ES-I3 (cell line): Measurements from ENCODE around the gene CDH23.

Experiments used
- H3K36me3 ChIP-seq: 2 replicates; pipeline ENCODE4 v1.6.1; 2013; ENCODE audit warnings: mild to moderate bottlenecking, low read length, control low read depth, moderate library complexity; ENCODE audit not compliant: insufficient read depth
- H3K4me1 ChIP-seq: 2 replicates; pipeline ENCODE4 v1.6.1; 2013; ENCODE audit warnings: mild to moderate bottlenecking, control low read depth, low read length; ENCODE audit not compliant: insufficient read depth
- H3K9ac ChIP-seq: 2 replicates; pipeline ENCODE4 v1.6.1; 2013; ENCODE audit warnings: low read depth, mild to moderate bottlenecking, low read length, moderate library complexity
- H3K9me3 ChIP-seq: 2 replicates; pipeline ENCODE4 v1.6.1; 2013; ENCODE audit warnings: mild to moderate bottlenecking, low read length, moderate library complexity; ENCODE audit not compliant: control insufficient read depth, insufficient read depth

The CDH23 gene

DNA sequence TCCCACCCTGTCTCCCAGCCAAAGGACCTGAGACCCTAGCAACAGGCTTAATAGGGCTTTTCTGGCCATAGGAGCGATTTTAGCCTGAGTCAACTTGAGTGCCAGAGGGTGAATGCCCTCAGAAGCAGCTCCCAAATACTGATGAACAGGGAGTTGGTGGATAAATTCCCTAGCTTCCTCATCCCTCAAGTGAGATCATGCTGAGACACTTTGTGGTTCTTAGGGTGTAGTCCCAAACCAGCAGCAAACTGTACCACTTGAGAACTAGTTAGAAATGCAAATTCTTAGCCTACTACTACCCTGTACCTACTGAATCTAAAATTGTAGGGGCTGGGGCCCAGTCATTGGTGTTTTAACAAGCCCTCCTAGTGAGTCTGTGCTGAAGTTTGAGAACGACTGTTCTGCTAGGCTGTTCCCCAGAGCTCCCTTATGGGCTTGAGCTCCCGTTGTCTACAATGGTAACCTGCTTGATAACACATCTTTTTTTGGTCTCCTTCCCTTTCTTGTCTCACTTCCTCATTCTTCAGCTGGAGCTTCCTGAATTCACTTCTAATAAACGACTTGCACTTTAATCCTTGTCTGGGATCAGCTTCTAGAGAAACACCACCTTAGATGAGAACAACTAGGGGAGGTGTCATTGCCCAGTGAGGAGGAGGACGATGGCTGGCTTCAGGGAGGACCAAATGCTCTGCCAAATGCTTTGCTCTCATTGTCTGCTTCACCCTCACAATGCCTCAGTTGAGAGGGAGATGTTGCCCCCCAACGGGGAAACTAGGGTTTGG, 18.2 kb upstream of the CDH23 start:
- Histone ChIP-seq H3K9ac (no peak overlapping the region), H3K4me1 (no peaks in the 10 kb centered on the region; the same call in 1 of the 2 replicates), H3K9me3 (no peaks in the 10 kb centered on the region), H3K36me3 (no peaks in the 10 kb centered on the region)

GRCh38 chr10:71379118-71379766, 17.5 kb upstream of the CDH23 start:
- Histone ChIP-seq H3K4me1 (no peaks in the 10 kb centered on the region; the same call in 1 of the 2 replicates), H3K36me3 (no peaks in the 10 kb centered on the region), H3K9me3 (no peaks in the 10 kb centered on the region), H3K9ac (no peak overlapping the region)

DNA sequence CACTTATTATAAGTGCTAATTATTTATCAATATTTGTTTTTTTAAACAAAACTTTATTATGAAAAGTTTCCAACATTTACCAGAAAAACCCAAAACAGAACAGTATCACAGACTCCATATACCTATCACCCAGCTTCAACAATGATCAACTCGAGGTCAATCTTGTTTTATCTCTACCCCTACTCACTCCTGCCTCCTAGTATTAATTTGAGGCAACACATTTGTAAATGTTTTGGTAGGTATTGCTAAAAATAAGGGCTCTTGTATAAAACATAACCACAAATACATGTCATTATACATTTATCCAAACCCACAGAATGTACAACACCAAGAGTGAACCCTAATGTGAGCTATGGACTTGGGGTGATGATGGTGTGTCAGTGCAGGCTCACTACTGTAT, 15.9 kb upstream of the CDH23 start:
- H3K4me1 ChIP-seq, result no peaks in the 10 kb centered on the region; the same call in 1 of the 2 replicates
- no peak overlapping the region for H3K9ac ChIP-seq
- H3K9me3 ChIP-seq, result no peaks in the 10 kb centered on the region
- no peaks in the 10 kb centered on the region for H3K36me3 ChIP-seq

DNA sequence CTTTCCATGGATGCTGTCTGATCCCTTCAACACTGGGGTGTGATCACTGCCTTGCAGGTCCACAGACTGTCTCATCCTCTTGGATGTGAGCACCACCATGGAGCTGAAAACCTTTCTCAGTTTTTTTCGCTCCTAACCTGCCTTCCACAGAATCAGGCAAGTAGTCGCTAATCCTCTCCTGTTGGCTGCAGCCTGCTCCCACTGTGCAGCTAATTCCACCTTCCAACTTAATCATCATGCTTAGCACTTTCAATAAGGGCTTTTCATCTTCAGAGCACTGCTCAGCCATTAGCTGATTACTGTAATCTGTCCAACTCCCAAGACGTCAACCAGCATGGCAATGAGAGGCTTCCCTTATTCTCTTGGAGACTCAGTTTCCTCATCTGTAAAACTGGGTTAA, 15.1 kb upstream of the CDH23 start:
- Histone ChIP-seq H3K4me1 (no peaks in the 10 kb centered on the region; the same call in 1 of the 2 replicates), H3K9ac (no peak overlapping the region), H3K36me3 (no peaks in the 10 kb centered on the region)

DNA sequence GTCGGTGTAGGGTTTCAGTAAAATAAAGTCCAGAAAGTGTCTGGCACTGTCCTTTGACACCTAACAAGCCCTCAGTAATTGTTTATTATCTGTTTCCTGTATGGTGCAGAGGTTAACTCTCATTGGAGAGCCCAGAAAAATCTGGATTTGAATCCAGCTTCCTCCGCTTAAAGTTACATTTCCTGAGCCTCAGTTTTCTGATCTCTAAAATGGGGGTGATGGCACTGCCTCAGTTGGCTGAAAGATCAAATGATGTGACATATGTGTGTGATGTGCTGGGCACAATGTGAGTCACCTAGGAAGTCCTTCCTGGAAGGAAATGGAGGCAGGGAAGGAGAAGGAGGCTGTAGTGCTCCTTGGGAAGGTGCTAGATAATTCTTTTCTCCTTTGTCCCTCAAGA, 14.7 kb upstream of the CDH23 start:
- H3K4me1 ChIP-seq, result no peaks in the 10 kb centered on the region; the same call in 1 of the 2 replicates
- H3K9me3 ChIP-seq, result no peaks in the 10 kb centered on the region
- no peak overlapping the region for H3K9ac ChIP-seq
- no peaks in the 10 kb centered on the region for H3K36me3 ChIP-seq

More for the DNA sequence above, 15.1 kb upstream of the CDH23 start:
- no peaks in the 10 kb centered on the region for H3K9me3 ChIP-seq

DNA sequence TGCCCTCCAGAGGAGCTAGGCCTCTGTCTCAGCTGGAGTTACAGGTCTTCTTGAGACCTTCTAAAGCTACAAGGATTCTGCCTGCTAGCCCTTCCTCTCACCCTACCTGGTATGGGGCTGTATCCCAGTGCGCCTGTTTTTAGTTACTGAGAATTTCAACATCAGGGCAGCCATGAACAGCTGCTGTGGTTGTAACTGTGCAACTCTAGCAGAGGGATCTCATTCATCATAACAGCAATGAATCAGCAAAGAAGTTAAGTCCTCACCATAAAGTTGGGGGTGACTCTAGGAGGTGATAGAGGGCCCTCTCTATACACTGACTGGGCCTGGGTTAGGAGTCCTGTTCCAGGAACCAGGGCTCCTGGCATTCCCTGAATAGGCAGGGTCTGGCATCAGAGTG, 14.0 kb upstream of the CDH23 start:
- H3K4me1 ChIP-seq, result no peaks in the 10 kb centered on the region; the same call in 1 of the 2 replicates
- H3K9me3 ChIP-seq, result no peaks in the 10 kb centered on the region
- no peak overlapping the region for H3K9ac ChIP-seq
- no peaks in the 10 kb centered on the region for H3K36me3 ChIP-seq

DNA sequence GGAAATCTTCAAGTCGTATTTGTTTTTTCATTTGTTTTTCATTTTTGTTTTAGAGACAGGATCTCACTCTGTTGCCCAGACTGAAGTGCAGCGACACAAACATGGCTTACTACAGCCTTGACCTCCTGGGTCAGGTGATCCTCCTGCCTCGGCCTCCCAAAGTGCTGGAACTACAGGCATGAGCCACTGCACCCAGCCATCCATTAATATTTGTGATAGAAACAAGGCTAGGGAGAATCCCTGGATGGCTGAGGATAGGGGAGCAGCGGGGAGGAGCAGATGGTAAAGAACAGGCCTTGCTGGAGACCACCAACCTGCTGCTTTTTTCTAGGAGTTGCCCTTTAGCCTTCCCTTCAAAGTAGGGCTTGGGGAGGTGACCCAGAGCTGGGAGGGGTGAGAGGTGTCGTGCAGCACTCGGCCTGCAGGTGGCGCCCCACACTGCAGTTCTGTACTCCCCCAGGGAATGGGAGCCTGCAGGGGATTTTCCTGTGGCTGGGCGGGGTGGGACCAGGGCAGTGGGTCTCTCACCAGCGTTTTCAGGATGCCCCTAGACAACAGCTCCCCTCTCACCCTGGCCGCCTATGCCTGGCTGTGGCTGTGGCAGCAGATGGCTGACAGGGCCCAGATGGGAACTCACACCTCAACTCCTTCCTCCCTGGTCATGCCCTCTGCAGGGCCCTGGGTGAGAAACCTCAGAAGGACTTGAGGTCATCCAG, 12.6 kb upstream of the CDH23 start:
- H3K9ac ChIP-seq, result no peak overlapping the region
- H3K9me3 ChIP-seq, result no peaks in the 10 kb centered on the region
- H3K4me1 ChIP-seq, result no peaks in the 10 kb centered on the region
- no peaks in the 10 kb centered on the region for H3K36me3 ChIP-seq

DNA sequence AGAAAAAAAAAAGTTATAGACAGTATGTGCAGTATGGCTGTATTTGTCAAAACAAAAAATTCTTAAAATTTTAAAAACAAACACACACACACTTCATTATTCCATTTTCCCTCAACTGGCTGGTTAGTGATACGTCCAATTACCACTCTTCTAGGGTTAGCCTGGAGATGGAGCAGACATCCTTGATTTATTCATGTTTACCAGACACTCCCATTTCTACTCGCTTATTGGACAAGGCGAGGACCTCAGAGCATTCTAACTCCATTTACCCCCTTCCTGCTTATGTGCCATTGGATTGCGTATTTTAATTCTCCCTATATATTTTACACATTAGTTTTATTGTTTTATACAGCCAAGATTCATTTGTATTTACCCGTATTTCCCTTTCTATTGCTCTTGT, 8.5 kb upstream of the CDH23 start:
- H3K9me3 ChIP-seq, result no peaks in the 10 kb centered on the region
- peaks cover 8% of the 10 kb centered on the region for H3K4me1 ChIP-seq
- H3K36me3 ChIP-seq, result no peaks in the 10 kb centered on the region
- H3K9ac ChIP-seq, result no peak overlapping the region

DNA sequence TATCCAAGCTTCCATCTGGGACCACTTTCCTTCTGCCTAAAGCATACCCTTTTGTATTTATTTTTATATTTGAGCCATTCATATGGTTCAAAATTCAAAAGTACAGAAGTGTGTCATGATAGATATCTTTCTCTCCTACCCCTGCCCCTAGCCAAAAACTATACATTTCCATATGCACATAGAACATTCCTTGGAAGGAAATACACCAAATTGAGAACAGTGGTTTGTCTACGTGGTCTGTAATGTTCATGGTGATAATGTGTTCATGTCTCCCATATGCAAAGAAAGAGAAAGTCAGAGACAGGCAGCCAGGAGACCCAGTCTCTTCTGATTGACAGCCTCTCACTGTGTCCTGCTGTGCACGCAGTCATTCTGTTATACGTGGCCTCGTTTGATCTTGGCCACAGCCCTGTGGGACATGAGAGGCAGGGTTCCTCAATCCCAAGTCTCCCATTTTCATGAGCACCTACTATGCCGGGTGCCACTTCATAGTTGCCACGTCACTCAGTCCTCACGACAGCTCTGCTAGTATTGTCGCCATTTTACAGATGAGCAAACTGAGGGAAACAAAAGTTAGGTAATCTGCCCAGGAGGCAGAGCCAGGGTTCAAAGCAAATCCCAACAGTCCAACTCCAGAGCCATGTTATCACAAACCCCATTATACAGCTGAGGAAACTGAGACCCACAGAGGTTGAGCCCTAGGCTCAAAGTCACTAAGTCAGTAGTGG, 8.0 kb upstream of the CDH23 start:
- H3K36me3 ChIP-seq, result no peaks in the 10 kb centered on the region
- H3K9ac ChIP-seq, result no peak overlapping the region
- H3K4me1 ChIP-seq, result peaks cover 8% of the 10 kb centered on the region
- no peaks in the 10 kb centered on the region for H3K9me3 ChIP-seq

DNA sequence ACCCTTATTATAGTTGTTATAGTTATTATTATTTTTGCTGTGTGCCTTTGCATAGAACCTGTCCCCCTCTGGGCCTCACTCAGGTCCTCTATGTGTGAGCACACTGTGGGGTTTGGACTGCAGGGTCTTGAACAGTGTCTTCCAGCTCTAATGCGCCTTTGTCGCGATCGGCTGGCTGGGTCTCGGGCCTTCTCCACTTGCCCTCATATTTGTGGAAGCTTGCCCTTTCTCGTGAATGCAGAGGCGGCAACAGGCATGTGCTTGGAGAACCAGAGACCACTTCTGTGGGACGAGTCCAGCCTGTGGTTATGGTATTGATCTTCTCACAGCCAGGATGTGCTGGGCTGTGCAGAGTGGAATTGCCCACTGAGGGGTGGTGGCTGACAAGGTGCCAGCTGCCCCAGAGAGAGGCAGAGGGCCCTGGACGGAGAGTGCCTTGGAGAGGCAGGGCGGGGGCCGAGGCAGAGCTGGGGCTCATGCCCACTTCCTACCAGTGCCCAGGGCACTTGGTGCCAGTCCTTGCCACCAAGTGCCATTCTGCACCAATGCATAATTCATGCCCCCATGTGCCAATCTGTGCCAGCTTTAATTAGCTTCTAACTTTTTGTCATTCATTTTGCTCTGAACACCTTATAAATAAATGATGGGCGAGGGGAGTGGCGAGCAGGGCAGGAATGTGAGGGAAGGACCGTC, 6.8 kb upstream of the CDH23 start:
- H3K9ac ChIP-seq, result no peak overlapping the region
- peaks cover 8% of the 10 kb centered on the region for H3K4me1 ChIP-seq

DNA sequence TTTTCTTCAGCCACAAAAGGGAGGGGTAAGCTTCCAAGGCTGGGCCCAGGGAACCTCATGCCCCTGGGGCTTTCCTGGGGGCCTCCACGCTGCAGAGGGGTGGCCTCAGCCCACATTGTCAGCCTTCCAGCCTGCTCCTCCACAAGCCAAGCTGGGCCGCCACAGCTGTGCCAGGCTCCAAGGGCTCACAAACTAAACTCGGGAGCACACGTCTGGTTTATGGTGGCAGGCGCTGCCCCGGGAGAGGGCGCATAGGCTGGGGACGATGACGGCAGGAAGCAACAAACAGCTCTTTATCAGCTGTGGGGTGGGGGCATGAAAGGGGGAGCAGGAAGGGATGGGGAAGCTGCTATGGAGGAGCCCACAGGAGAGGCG, 6.3 kb upstream of the CDH23 start:
- Histone ChIP-seq H3K36me3 (no peaks in the 10 kb centered on the region), H3K4me1 (peaks cover 8% of the 10 kb centered on the region), H3K9ac (no peak overlapping the region), H3K9me3 (no peaks in the 10 kb centered on the region)

More for the DNA sequence above, 6.8 kb upstream of the CDH23 start:
- Histone ChIP-seq H3K36me3 (no peaks in the 10 kb centered on the region), H3K9me3 (no peaks in the 10 kb centered on the region)

- Histone ChIP-seq H3K9ac (no peak overlapping the region), H3K36me3 (no peaks in the 10 kb centered on the region), H3K9me3 (no peaks in the 10 kb centered on the region), H3K4me1 (peaks cover 8% of the 10 kb centered on the region)
Observed at GRCh38 chr10:71390921-71391690, 5.6 kb upstream of the CDH23 start.

GRCh38 chr10:71391701-71392100, 5.0 kb upstream of the CDH23 start:
- Histone ChIP-seq H3K9ac (no peak overlapping the region), H3K4me1 (peaks cover 8% of the 10 kb centered on the region), H3K9me3 (no peaks in the 10 kb centered on the region), H3K36me3 (no peaks in the 10 kb centered on the region)
